Esophagus squamous epithelium (tissue), 4 donors: ENCODE results near the gene CPED1.

Experiments
- POLR2A ChIP-seq, 4 donors: fragments of 450-650 bp; IDR thresholded peaks; one replicate each; pipeline ENCODE4 v1.6.1; 2017; ENCODE audit warnings: antibody characterized with exemption in 4 of 4, mild to moderate bottlenecking in 4 of 4, moderate library complexity in 3 of 4
- TF ChIP-seq, protein P1 (sequence below), 6 experiments: fragments of 450-650 bp in 4 of 6; fragments of 200-600 bp in 2 of 6; sonication (generic) in 2 of 6; IDR thresholded peaks; one replicate each; pipeline ENCODE4 v1.5.1; 2016 to 2019; ENCODE audit warnings: antibody characterized with exemption in 6 of 6, mild to moderate bottlenecking in 4 of 6, moderate library complexity in 4 of 6

DNA sequence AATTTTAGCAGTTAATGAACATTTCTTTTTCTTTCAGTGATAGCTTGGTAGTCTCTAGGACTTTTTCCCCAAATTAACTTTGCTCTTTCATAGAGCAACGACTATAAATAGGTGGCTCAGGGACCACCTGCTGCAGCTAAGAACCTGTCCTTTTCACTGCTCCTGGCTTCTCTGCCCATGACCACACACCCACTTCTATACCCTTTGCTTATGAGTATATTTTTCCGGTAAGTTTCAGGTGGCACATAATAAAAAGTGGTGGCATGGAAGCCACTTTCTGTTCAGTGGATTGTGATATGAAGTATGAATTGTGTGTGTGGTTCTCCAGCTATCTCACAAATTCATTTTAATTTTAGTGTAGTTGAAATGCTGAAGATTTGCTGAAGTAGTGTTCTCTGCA is 36.7 kb upstream of the CPED1 start:
- TF ChIP-seq, protein P1, sequence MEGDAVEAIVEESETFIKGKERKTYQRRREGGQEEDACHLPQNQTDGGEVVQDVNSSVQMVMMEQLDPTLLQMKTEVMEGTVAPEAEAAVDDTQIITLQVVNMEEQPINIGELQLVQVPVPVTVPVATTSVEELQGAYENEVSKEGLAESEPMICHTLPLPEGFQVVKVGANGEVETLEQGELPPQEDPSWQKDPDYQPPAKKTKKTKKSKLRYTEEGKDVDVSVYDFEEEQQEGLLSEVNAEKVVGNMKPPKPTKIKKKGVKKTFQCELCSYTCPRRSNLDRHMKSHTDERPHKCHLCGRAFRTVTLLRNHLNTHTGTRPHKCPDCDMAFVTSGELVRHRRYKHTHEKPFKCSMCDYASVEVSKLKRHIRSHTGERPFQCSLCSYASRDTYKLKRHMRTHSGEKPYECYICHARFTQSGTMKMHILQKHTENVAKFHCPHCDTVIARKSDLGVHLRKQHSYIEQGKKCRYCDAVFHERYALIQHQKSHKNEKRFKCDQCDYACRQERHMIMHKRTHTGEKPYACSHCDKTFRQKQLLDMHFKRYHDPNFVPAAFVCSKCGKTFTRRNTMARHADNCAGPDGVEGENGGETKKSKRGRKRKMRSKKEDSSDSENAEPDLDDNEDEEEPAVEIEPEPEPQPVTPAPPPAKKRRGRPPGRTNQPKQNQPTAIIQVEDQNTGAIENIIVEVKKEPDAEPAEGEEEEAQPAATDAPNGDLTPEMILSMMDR (IDR thresholded peaks at IDR 0.05): no peak
- TF ChIP-seq POLR2A (IDR thresholded peaks at IDR 0.05): no peak
